Stomach (tissue), 4 donors: Measurements from ENCODE around the gene PDE9A.

ENCODE experiments used
- CTCF ChIP-seq, 7 experiments: fragments of 450-650 bp in 4 of 7; fragments of 200-600 bp in 3 of 7; sonication (generic) in 3 of 7; IDR thresholded peaks; one replicate each; pipeline ENCODE4 v1.5.1; 2016 to 2019; ENCODE audit warnings: antibody characterized with exemption in 7 of 7, control low read depth in 2 of 7, mild to moderate bottlenecking in 1 of 7
- EP300 ChIP-seq: sonication (generic); formaldehyde crosslinking; IDR thresholded peaks from one replicate; pipeline ENCODE4 v1.6.1; 2017; ENCODE audit warnings: antibody characterized with exemption
- POLR2A ChIP-seq, 4 donors: fragments of 450-650 bp; IDR thresholded peaks; one replicate each; pipeline ENCODE4 v1.6.1; 2016; ENCODE audit warnings: antibody characterized with exemption in 4 of 4, control low read depth in 2 of 4, mild to moderate bottlenecking in 1 of 4, moderate library complexity in 1 of 4
- POLR2AphosphoS5 ChIP-seq, 3 donors: sonication (generic); formaldehyde crosslinking; IDR thresholded peaks; one replicate each; pipeline ENCODE4 v1.6.1; 2016; ENCODE audit warnings: antibody characterized with exemption in 3 of 3

- TF ChIP-seq CTCF (IDR thresholded peaks at IDR 0.05) (no peak), EP300 (no peak), POLR2A (IDR thresholded peaks at IDR 0.05) (no peak), POLR2AphosphoS5 (IDR thresholded peaks at IDR 0.05) (no peak)
These were observed 45.8 kb upstream of the PDE9A start for GRCh38 chr21:42607525-42608102.
